HepG2 (cell line): ENCODE results near the gene NEURL2.

Experiments
- SKIL ChIP-seq: sonication (generic); formaldehyde crosslinking; IDR thresholded peaks from 2 replicates; pipeline ENCODE4 v1.8.0; 2022; ENCODE audit warnings: missing genetic modification reagents, mild to moderate bottlenecking, moderate library complexity, borderline replicate concordance
- TF ChIP-seq, protein P1 (sequence below): sonication (generic); formaldehyde crosslinking; IDR thresholded peaks from 2 replicates; pipeline ENCODE4 v1.5.0; 2020; ENCODE audit warnings: mild to moderate bottlenecking, missing genetic modification reagents, moderate library complexity
- TF ChIP-seq, protein P2 (sequence below): sonication (generic); formaldehyde crosslinking; IDR thresholded peaks from 2 replicates; pipeline ENCODE4 v1.9.0; 2022; ENCODE audit warnings: missing genetic modification reagents, mild to moderate bottlenecking, borderline replicate concordance

DNA sequence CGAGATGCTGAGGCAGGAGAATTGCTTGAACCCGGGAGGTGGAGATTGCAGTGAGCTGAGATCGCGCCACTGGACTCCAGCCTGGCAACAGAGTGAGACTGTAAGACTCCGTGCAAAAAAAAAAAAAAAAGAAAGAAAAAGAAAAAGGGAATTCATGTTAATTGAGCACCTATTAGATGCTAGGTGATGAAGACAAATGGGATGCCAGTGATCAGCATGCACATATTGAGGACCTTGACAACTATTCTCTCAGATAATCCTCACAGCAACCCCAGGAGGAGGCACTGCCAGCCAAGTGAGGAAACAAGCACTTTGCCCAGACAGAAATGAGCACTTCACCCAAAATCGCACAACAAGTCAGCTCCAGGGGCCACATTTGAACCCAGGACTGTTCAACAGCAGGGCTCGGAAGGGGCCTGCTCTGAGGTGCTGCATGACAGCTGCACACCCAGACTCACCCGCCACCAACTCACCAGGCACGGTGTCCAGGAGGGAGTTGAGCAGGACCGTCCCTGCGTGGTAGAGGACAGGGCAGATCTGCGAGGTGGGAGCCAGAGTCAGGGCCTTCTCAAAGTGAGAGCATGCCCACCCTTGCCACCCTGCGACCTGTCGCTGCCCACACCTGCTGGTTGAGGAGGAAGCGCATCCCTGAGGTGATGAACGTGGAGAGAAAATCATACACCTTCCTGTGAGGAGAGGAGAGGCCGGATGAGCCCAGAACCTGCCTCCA lies 16.4 kb upstream of the NEURL2 start:
- TF ChIP-seq, protein P1, sequence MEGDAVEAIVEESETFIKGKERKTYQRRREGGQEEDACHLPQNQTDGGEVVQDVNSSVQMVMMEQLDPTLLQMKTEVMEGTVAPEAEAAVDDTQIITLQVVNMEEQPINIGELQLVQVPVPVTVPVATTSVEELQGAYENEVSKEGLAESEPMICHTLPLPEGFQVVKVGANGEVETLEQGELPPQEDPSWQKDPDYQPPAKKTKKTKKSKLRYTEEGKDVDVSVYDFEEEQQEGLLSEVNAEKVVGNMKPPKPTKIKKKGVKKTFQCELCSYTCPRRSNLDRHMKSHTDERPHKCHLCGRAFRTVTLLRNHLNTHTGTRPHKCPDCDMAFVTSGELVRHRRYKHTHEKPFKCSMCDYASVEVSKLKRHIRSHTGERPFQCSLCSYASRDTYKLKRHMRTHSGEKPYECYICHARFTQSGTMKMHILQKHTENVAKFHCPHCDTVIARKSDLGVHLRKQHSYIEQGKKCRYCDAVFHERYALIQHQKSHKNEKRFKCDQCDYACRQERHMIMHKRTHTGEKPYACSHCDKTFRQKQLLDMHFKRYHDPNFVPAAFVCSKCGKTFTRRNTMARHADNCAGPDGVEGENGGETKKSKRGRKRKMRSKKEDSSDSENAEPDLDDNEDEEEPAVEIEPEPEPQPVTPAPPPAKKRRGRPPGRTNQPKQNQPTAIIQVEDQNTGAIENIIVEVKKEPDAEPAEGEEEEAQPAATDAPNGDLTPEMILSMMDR, result no peak
- TF ChIP-seq, protein P2, sequence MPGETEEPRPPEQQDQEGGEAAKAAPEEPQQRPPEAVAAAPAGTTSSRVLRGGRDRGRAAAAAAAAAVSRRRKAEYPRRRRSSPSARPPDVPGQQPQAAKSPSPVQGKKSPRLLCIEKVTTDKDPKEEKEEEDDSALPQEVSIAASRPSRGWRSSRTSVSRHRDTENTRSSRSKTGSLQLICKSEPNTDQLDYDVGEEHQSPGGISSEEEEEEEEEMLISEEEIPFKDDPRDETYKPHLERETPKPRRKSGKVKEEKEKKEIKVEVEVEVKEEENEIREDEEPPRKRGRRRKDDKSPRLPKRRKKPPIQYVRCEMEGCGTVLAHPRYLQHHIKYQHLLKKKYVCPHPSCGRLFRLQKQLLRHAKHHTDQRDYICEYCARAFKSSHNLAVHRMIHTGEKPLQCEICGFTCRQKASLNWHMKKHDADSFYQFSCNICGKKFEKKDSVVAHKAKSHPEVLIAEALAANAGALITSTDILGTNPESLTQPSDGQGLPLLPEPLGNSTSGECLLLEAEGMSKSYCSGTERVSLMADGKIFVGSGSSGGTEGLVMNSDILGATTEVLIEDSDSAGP (CRISPR knock-in tag), result no peak
- TF ChIP-seq SKIL (CRISPR knock-in tag), result no peak
